Measurements from ENCODE around the gene PDAP1. TPM values are rescaled to one million over a fixed set of nuclear protein-coding genes. Genes with fewer than 3 reads are reported as not detected.

The PDAP1 gene
- total and polyA plus RNA-seq, 2 of the 13 experiments (the other 11 are each of a cell fraction or from before 2014, with no cell fraction given): 13.0 to 100 TPM

- TF ChIP-seq ZBED4 (CRISPR knock-in tag; IDR thresholded peaks at IDR 0.05; ENCODE audit: borderline replicate concordance): no peak
- TF ChIP-seq PHF5A (CRISPR knock-in tag; IDR thresholded peaks at IDR 0.05; ENCODE audit: low read depth, unreplicated experiment): no peak
- peak; percentile 74; the same call in 1 of the 2 replicates for TF ChIP-seq ZNF337 (CRISPR knock-in tag; IDR thresholded peaks at IDR 0.05; ENCODE audit: borderline replicate concordance, low read depth)
- TF ChIP-seq ZNF777 (CRISPR knock-in tag; IDR thresholded peaks at IDR 0.05): no peak
- no peak for TF ChIP-seq FOXA1 (IDR thresholded peaks at IDR 0.05)
- peak; percentile 43; the same call in 1 of the 2 replicates for TF ChIP-seq FOXA1 (CRISPR knock-in tag; IDR thresholded peaks at IDR 0.05)
- peak; percentile 95 for TF ChIP-seq ZBTB7B (CRISPR knock-in tag; IDR thresholded peaks at IDR 0.05)
- TF ChIP-seq ZNF556 (CRISPR knock-in tag; IDR thresholded peaks at IDR 0.05; ENCODE audit: borderline replicate concordance): 0 out of 2 replicates have a peak, but pooled peaks have one; percentile 46
- TF ChIP-seq NR2C2 (CRISPR knock-in tag; IDR thresholded peaks at IDR 0.05; ENCODE audit: borderline replicate concordance): peak; percentile 71
- TF ChIP-seq HMGXB3 (CRISPR knock-in tag; IDR thresholded peaks at IDR 0.05; ENCODE audit: borderline replicate concordance): peak; percentile 26; the same call in 1 of the 2 replicates
- peak; percentile 74 for TF ChIP-seq USF2 (IDR thresholded peaks at IDR 0.05; ENCODE audit: low read depth, low read length)
- TF ChIP-seq USF2 (CRISPR knock-in tag; IDR thresholded peaks at IDR 0.05; ENCODE audit: borderline replicate concordance): peak; percentile 66; the same call in 1 of the 2 replicates
- TF ChIP-seq ZNF790 (CRISPR knock-in tag; IDR thresholded peaks at IDR 0.05; ENCODE audit: borderline replicate concordance): no peak
- no peak for TF ChIP-seq ZSCAN29 (CRISPR knock-in tag; conservative IDR thresholded peaks at IDR 0.05)
- no peak for TF ChIP-seq CREBL2 (CRISPR knock-in tag; IDR thresholded peaks at IDR 0.05; ENCODE audit: borderline replicate concordance)
- TF ChIP-seq KDM2A (CRISPR knock-in tag; IDR thresholded peaks at IDR 0.05; ENCODE audit: borderline replicate concordance, low read depth): peak; percentile 74; the same call in 1 of the 2 replicates
- no peak for TF ChIP-seq REXO4 (CRISPR knock-in tag; IDR thresholded peaks at IDR 0.05; ENCODE audit: borderline replicate concordance)
- no peak for TF ChIP-seq JUNB (CRISPR knock-in tag; IDR thresholded peaks at IDR 0.05; ENCODE audit: borderline replicate concordance)
These were observed 35.9 kb downstream of the PDAP1 start (continued) for GRCh38 chr7:99372275-99373090.
